ENCODE measurements around the gene UHRF1.
A peak's percentile ranks its signal among the peaks of the same experiment; 100 is the strongest.
"Not testable (repeated sequence)": the region's sequence is repeated elsewhere in the genome, so short reads cannot be mapped to it uniquely, and the experiment has no call there.

The UHRF1 gene

DNA sequence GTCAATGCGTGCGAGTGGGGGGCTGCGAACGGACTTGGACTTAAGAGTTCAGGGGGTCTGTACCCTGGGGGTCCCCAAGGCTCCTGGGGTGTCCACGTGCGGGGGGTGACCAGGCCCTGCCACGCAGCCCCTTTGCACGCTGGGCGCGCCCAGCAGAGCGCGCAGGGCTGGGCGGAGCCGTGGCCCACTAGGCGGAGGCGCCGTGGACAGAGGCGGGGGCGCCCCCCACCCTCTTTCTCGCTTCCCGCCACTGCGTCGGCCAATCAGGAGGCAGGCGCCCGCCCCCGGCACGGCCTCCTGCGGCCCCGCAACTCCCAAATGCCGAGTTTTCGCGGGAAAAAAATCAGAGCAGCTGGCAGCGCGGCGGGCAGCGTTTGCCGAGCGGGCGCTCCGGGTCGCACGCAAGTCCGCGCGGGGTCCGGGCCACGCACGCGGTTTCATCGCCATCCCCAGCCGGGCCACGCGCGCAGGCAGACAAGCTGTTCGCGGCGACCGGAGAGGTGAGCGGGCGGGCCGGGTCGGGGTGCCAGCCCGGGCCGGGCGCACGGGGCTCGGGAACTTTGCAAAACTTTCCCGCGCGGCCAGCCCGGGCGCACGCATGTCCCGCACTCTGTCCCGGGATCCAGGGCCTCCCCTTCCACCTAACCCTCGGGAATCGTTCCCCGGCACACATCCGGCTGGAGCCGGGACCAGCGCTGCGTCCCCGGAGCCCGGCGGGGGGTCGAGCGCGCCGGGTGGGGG lies at the start of gene UHRF1:
TSS of gene UHRF1 (plus strand) at position 346 of the 741 bp plus-strand sequence. CDS start 1,385 bp downstream, outside the sequence.
- DNase-seq = peak; percentile 54

- DNase-seq = no peak
Measured at GRCh38 chr19:4859697-4860096, 49.6 kb upstream of the UHRF1 start.

- DNase-seq = no peak
Measured at GRCh38 chr19:4861147-4861546, 48.2 kb upstream of the UHRF1 start.

GRCh38 chr19:4866595-4867424 lies 42.5 kb upstream of the UHRF1 start:
- no peak for DNase-seq

DNA sequence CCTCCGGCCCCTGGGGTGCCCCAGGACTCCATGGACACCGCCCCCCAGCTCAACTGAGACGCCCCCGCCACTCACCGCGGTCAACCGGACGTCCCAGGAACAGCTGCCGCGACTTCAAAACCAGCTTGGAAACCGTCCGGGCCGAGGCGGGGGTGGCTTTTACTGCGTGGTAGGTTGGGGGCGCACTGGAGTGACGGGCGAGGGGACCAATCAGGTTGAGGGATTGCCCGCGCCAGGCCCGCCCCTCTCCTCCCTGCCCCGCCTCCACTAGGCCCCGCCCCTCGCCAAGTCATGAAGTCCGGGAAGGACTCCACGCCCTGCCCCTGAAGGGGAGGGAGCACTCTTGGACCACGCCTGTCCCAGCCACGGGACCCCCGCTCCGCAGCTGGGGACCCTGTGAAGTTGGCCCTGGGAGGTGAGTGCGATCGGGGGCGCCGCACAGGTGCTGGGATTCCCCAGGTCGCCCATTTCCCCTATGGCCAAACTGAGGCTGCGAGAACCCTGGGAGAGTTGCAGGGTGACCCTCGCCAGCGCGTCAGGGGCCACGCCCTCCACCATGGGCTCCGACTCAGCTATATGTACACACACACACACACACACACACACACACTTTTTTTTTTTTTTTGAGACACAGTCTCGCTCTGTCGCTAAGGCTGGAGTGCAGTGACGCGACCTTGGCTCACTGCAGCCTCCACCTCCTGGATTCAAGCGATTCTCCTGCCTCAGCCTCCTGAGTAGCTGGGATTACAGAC lies 41.6 kb upstream of the UHRF1 start, which contains the start of gene PLIN3:
TSS of gene PLIN3 (minus strand) at position 134 of the 752 bp plus-strand sequence. CDS start 6,273 bp downstream, outside the sequence.
- DNase-seq = no peak

GRCh38 chr19:4868286-4868834 lies 40.9 kb upstream of the UHRF1 start:
- no peak for DNase-seq

GRCh38 chr19:4870025-4870700 lies 39.1 kb upstream of the UHRF1 start:
- no peak for DNase-seq

GRCh38 chr19:4871711-4872110 lies 37.6 kb upstream of the UHRF1 start:
- no peak for DNase-seq

DNA sequence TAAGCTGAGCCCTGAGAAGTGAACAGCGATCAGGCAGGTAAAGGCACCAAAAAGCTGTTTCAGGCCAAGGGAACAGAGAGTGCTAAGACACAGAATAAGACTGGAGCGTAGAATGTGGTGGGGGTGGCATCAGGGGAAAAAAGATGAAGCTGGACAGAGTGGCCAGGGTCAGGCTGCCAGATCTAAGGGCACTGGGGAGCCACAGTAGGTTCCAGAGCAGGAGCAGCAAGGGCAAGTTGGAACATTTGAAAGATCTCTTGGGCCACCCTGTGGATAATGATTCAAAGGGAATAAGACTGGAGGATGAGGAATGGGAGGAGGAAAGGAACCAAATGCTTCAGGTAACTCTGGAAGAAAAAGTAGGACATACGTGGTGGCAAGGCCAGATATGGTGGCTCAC lies 35.4 kb upstream of the UHRF1 start:
- DNase-seq = no peak

DNA sequence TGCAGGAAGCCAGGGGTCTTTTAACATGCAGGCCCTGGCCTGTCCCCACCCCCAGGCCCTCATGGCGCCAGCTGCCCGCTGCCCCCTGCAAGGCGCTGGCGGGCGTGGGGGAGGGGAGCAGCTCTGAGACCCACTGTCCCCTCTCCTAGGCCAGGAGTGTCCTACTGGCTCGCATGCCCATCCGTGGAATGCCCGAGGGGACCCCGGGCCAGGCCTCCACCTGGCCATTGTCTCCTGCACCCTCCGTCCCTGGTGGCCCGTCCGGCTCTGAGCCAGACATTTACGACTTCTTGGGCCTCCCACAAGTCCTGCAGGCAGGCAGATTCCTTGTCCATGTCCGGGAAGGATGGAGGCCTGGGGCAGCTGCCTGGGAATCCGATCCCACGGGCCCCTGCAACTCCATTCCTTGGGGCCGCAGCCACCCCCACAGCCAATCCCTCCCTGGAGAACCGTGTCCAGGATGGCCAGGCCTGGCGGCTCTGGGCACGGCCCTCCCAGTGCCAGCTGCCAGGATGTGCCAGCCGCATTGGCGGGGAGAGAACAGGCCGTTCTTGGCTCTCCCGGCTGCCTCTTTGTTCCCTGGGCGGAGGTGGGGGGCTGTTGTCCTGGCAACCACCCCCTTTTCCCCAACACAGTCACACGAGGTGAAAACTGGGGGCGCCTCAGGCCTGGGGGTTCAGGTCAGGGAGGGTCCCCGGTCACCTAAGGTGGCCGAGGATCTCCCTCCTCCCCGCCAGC lies 31.4 kb upstream of the UHRF1 start:
- DNase-seq = peak; percentile 39

GRCh38 chr19:4878491-4878968 lies 30.8 kb upstream of the UHRF1 start:
- no peak for DNase-seq

DNA sequence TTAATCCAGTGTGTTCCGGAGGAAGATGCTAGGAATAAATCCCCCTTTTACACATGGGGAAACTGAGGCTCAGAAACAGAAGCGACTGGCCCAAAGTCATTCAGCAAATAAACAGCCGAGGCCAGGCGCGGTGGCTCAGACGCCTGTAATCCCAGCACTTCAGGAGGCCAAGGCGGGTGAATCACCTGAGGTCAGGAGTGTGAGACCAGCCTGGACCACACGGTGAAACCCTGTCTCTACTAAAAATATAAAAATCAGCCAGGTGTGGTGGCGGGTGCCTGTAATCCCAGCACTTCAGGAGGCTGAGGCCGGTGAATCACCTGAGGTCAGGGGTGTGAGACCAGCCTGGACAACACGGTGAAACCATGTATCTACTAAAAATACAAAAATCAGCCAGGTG lies 30.3 kb upstream of the UHRF1 start:
- no peak for DNase-seq

- DNase-seq = not testable (repeated sequence)
Measured at GRCh38 chr19:4882874-4883273, 26.4 kb upstream of the UHRF1 start.

DNA sequence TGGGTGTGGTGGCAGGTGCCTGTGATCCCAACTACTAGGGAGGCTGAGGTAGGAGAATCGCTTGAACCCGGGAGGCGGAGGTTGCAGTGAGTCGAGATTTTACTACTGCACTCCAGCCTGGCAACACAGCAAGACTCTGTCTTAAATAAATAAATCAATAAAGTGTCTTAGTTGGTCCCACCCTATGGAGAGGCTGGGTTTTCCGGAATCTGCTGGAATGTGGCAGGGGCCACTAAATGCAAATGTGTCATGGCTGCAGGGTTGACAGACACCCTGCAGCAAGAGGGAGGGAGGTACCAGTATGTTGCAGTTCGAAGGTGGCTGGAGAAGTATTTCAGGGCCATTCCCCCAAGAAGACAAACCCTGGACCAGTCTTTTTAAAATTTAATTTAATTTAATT lies 24.3 kb upstream of the UHRF1 start:
- DNase-seq = not testable (repeated sequence)

DNA sequence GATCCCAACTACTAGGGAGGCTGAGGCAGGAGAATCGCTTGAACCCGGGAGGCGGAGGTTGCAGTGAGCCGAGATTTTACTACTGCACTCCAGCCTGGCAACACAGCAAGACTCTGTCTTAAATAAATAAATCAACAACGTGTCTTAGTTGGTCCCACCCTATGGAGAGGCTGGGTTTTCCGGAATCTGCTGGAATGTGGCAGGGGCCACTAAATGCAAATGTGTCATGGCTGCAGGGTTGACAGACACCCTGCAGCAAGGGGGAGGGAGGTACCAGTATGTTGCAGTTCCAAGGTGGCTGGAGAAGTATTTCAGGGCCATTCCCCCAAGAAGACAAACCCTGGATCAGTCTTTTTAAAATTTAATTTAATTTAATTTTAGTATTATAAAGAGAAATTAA lies 21.5 kb upstream of the UHRF1 start:
- not testable (repeated sequence) for DNase-seq

DNA sequence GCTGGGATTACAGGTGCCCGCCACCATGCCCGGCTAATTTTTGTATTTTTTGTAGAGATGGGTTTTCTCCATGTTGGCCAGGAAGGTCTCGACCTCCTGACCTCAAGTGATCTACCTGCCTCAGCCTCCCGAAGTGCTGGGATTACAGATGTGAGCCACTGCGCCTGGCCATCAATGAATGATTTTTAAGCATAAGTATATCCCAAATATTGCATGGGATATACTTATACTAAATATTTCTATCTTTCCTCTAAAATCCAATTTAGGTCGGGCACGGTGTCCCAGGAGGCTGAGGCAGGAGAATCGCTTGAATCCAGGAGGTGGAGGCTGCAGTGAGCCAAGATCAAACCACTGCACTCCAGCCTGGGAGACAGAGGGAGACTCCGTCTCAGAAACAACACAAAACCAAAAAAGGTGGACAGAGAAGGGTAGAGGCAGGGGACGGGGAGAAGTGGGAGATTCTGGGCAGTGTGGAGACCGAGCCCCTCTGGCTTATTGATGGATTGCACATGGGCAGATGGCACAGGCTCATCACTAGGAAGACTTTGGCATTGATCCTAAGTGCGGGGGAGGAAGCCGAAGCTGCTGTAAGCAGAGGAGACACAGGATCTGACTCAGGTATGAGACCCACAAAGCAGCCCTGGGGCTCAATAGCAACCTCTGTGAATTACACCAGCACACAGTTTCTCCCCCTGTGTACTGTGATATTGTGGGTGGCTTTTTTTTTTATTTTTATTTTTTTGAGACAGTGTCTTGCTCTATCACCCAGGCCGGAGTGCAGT lies 20.1 kb upstream of the UHRF1 start:
- DNase-seq = no peak

DNA sequence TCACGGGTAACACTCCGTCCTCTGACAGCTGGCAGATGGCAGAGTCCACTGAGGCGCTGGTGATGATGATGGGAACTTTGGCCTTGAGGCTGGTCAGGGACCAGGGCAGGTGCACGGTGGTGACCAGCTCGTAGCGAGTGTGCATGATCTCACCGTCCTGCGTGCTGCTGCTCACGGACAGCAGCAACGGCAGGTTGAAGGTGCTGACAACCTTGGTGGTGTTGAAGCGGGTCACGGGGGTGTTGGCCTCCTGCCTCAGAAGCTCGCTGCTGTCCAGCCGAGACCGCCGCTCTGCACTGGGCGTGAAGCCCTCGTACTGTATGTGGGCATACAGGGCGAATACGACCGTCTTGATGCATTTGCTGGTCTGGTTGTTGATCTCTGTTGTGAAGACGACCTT lies 18.2 kb upstream of the UHRF1 start:
- no peak for DNase-seq

DNA sequence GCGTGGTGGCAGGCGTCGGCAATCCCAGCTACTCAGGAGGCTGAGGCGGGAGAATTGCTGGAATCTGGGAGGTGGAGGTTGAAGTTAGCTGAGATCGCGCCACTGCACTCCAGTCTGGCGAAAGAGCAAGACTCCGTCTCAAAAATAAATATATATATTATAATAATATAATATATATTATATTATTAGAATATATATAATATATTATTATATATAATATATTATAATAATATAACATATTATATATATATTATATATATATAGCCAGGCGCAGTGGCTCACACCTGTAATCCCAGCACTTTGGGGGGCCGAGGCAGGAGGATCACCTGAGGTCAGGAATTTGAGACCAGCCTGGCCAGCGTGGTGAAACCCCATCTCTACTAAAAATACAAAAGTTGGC lies 16.3 kb upstream of the UHRF1 start:
- not testable (repeated sequence) for DNase-seq

- no peak for DNase-seq
Measured at GRCh38 chr19:4896372-4896771, 12.9 kb upstream of the UHRF1 start.

DNA sequence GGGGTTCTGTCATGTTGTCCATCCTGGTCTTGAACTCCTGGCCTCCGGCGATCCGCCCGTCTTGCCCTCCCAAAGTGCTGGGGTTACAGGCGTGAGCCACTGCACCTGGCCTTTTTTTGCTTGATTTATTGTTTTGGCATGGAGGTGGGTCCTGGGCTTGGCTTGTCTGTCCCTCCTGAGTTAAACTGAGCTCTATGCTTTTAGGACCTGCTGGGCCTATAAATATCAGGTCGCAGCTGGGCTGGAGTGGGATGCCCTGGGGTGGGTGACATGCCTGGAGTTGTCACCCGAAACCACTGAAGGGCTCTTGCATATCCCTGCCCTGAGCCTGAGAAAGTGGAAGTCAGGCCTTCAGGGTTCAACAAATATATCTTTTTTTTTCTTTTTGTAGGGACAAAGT lies 12.2 kb upstream of the UHRF1 start:
- no peak for DNase-seq

GRCh38 chr19:4900879-4901278 lies 8.4 kb upstream of the UHRF1 start:
- not testable (repeated sequence) for DNase-seq
